Measurements from ENCODE around the gene ERICH6.

GRCh38 chr3:150738688-150739087, 35.0 kb upstream of the ERICH6 start:
- TF ChIP-seq, protein P1, sequence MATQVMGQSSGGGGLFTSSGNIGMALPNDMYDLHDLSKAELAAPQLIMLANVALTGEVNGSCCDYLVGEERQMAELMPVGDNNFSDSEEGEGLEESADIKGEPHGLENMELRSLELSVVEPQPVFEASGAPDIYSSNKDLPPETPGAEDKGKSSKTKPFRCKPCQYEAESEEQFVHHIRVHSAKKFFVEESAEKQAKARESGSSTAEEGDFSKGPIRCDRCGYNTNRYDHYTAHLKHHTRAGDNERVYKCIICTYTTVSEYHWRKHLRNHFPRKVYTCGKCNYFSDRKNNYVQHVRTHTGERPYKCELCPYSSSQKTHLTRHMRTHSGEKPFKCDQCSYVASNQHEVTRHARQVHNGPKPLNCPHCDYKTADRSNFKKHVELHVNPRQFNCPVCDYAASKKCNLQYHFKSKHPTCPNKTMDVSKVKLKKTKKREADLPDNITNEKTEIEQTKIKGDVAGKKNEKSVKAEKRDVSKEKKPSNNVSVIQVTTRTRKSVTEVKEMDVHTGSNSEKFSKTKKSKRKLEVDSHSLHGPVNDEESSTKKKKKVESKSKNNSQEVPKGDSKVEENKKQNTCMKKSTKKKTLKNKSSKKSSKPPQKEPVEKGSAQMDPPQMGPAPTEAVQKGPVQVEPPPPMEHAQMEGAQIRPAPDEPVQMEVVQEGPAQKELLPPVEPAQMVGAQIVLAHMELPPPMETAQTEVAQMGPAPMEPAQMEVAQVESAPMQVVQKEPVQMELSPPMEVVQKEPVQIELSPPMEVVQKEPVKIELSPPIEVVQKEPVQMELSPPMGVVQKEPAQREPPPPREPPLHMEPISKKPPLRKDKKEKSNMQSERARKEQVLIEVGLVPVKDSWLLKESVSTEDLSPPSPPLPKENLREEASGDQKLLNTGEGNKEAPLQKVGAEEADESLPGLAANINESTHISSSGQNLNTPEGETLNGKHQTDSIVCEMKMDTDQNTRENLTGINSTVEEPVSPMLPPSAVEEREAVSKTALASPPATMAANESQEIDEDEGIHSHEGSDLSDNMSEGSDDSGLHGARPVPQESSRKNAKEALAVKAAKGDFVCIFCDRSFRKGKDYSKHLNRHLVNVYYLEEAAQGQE (IDR thresholded peaks at IDR 0.05; ENCODE audit: unreplicated experiment): no peak
- TF ChIP-seq CTCF (conservative IDR thresholded peaks at IDR 0.05; ENCODE audit: low read depth in 2 of 2): no peak
- TF ChIP-seq POLR2AphosphoS5 (IDR thresholded peaks at IDR 0.05; ENCODE audit: low read depth): no peak
- no peak for TF ChIP-seq EZH2 (IDR thresholded peaks at IDR 0.05; ENCODE audit: low read depth, unreplicated experiment)
- no peak for TF ChIP-seq EZH2phosphoT487 (IDR thresholded peaks at IDR 0.05; ENCODE audit: unreplicated experiment)
- no peak for TF ChIP-seq CREB1 (CRISPR knock-in tag; IDR thresholded peaks at IDR 0.05; ENCODE audit: low read depth)
- no peak for TF ChIP-seq JUNB (IDR thresholded peaks at IDR 0.05; ENCODE audit: unreplicated experiment)
- TF ChIP-seq ZNF114 (CRISPR knock-in tag; IDR thresholded peaks at IDR 0.05): no peak
- TF ChIP-seq ETS1 (IDR thresholded peaks at IDR 0.05): no peak
- no peak for TF ChIP-seq STAT1 (IDR thresholded peaks at IDR 0.05; ENCODE audit: unreplicated experiment)
- TF ChIP-seq NANOG (IDR thresholded peaks at IDR 0.05; ENCODE audit: borderline replicate concordance): no peak
- no peak for TF ChIP-seq ZNF462 (CRISPR knock-in tag; IDR thresholded peaks at IDR 0.05)
- TF ChIP-seq ZNF331 (CRISPR knock-in tag; IDR thresholded peaks at IDR 0.05; ENCODE audit: low read depth): no peak
